H1 (cell line): ENCODE measurements around the gene SRRM2. TPM values are rescaled to one million over a fixed set of nuclear protein-coding genes. Genes with fewer than 3 reads are reported as not detected.

ENCODE experiments used
- CTCF ChIA-PET: fragments of 300-600 bp; sonication (Branson Sonifier 250); formaldehyde crosslinking; loops from one replicate; lab custom pipeline; 2021; ENCODE audit not compliant: partially characterized antibody; lab: Charles Lee
- POLR2A ChIA-PET: fragments of 300-600 bp; sonication (Branson Sonifier 250); formaldehyde crosslinking; loops from one replicate; lab custom pipeline; 2021; ENCODE audit warnings: inconsistent platforms; ENCODE audit not compliant: partially characterized antibody; lab: Charles Lee
- DNase-seq, 2 experiments: peaks; one replicate each; pipeline versions ENCODE4 v3.0.0 to v3.0.0-alpha.2; 2010 to 2022; ENCODE audit warnings: low spot score in 2 of 2, low read depth in 1 of 2, mixed read lengths in 1 of 2
- FAIRE-seq: peaks from 2 replicates; lab custom pipeline; 2011; peaks lifted over from hg19 to GRCh38; lab: Jason Lieb, UNC
- H2AFZ ChIP-seq: 2 replicates; pipeline ENCODE4 v1.8.1; 2012; ENCODE audit warnings: low read length, inconsistent platforms
- H2AK5ac ChIP-seq: 2 replicates; pipeline ENCODE4 v1.6.1; 2013; ENCODE audit warnings: low read depth, low read length
- H2BK120ac ChIP-seq: replicated peaks from 2 replicates; pipeline ENCODE3; 2013; ENCODE audit warnings: low read depth, low read length, inconsistent platforms
- H2BK12ac ChIP-seq: 2 replicates; pipeline ENCODE4 v1.6.1; 2013; ENCODE audit warnings: low read depth, low read length
- H2BK15ac ChIP-seq: 2 replicates; pipeline ENCODE4 v1.6.1; 2013; ENCODE audit warnings: low read length
- H2BK20ac ChIP-seq: 2 replicates; pipeline ENCODE4 v1.6.1; 2013; ENCODE audit warnings: low read length
- H2BK5ac ChIP-seq: 2 replicates; pipeline ENCODE4 v1.6.1; 2013; ENCODE audit warnings: low read depth, low read length
- H3K14ac ChIP-seq: 2 replicates; pipeline ENCODE4 v1.6.1; 2013; ENCODE audit warnings: inconsistent platforms; ENCODE audit not compliant: insufficient read length
- H3K18ac ChIP-seq: 2 replicates; pipeline ENCODE4 v1.6.1; 2013; ENCODE audit warnings: low read length; ENCODE audit errors: extremely low read depth
- H3K23ac ChIP-seq: 2 replicates; pipeline ENCODE4 v1.6.1; 2013; ENCODE audit warnings: inconsistent platforms; ENCODE audit not compliant: insufficient read length
- H3K23me2 ChIP-seq: 2 replicates; pipeline ENCODE4 v1.6.1; 2013; ENCODE audit warnings: low read depth, low read length
- H3K27ac ChIP-seq: 2 replicates; pipeline ENCODE4 v1.6.1; 2011; ENCODE audit warnings: low read depth, low read length, inconsistent platforms
- H3K27me3 ChIP-seq, 4 experiments: replicated peaks in 1 of 4; 1 replicate in 1 of 4; 2 replicates in 3 of 4; pipeline versions ENCODE4 v1.6.1 to v1.8.1; 2011 to 2013; ENCODE audit warnings: low read length in 3 of 4, mild to moderate bottlenecking in 3 of 4, inconsistent platforms in 2 of 4, mixed read lengths in 2 of 4, moderate library complexity in 1 of 4; ENCODE audit not compliant: control insufficient read depth in 3 of 4, insufficient read depth in 3 of 4; ENCODE audit errors: extremely low read depth in 1 of 4
- H3K36me3 ChIP-seq, 4 experiments: 2 replicates each; pipeline versions ENCODE4 v1.6.1 to v1.8.1; 2011 to 2013; ENCODE audit warnings: mild to moderate bottlenecking in 4 of 4, low read length in 3 of 4, moderate library complexity in 2 of 4, control low read depth in 1 of 4, inconsistent platforms in 1 of 4; ENCODE audit not compliant: insufficient read depth in 4 of 4, control insufficient read depth in 2 of 4
- H3K4ac ChIP-seq: replicated peaks from 2 replicates; pipeline ENCODE3; 2013; ENCODE audit warnings: low read length, low read depth, mixed read lengths, inconsistent platforms; ENCODE audit not compliant: insufficient read length
- H3K4me1 ChIP-seq, 4 experiments: replicated peaks in 1 of 4; 1 replicate in 1 of 4; 2 replicates in 3 of 4; pipeline versions ENCODE4 v1.6.1 to v1.8.1; 2011 to 2013; ENCODE audit warnings: low read length in 3 of 4, inconsistent platforms in 2 of 4, mixed read lengths in 1 of 4; ENCODE audit not compliant: insufficient read depth in 4 of 4, control insufficient read depth in 3 of 4
- H3K4me2 ChIP-seq, 2 experiments: 2 replicates each; pipeline versions ENCODE4 v1.6.1 to v1.8.1; 2011 to 2013; ENCODE audit warnings: low read depth in 2 of 2, low read length in 2 of 2, control low read depth in 1 of 2, inconsistent platforms in 1 of 2, mild to moderate bottlenecking in 1 of 2; ENCODE audit not compliant: insufficient read depth in 1 of 2
- H3K4me3 ChIP-seq, 4 experiments: fragments of 200-600, 300-600 bp in 1 of 4; sonication (generic), shearing (Covaris generic), sonication (Bioruptor Twin) in 1 of 4; 2 replicates each; pipeline versions ENCODE4 v1.5.1 to v1.8.1; 2011 to 2016; ENCODE audit warnings: low read length in 4 of 4, low read depth in 3 of 4, control low read depth in 2 of 4, inconsistent platforms in 2 of 4, mild to moderate bottlenecking in 2 of 4, mixed read lengths in 1 of 4, moderate library complexity in 1 of 4; ENCODE audit not compliant: insufficient read depth in 2 of 4; ENCODE audit errors: extremely low read depth in 1 of 4
- H3K56ac ChIP-seq: replicated peaks from 2 replicates; pipeline ENCODE3; 2013; ENCODE audit warnings: low read depth, mild to moderate bottlenecking, mixed read lengths, low read length, inconsistent platforms; ENCODE audit not compliant: insufficient read length
- H3K79me1 ChIP-seq: 2 replicates; pipeline ENCODE4 v1.6.1; 2013; ENCODE audit warnings: low read depth, low read length, control low read depth
- H3K79me2 ChIP-seq, 2 experiments: 2 replicates each; pipeline versions ENCODE4 v1.6.1 to v1.8.1; 2012 to 2013; ENCODE audit warnings: low read length in 2 of 2, mild to moderate bottlenecking in 2 of 2, inconsistent platforms in 1 of 2; ENCODE audit not compliant: insufficient read depth in 2 of 2, control insufficient read depth in 1 of 2
- H3K9ac ChIP-seq, 4 experiments: replicated peaks in 1 of 4; 1 replicate in 1 of 4; 2 replicates in 3 of 4; pipeline versions ENCODE4 v1.6.1 to v1.8.1; 2011 to 2013; ENCODE audit warnings: low read depth in 3 of 4, low read length in 3 of 4, control low read depth in 2 of 4, mild to moderate bottlenecking in 2 of 4, moderate library complexity in 2 of 4, inconsistent platforms in 1 of 4; ENCODE audit errors: extremely low read depth in 1 of 4
- H3K9me3 ChIP-seq, 2 experiments: 2 replicates each; pipeline versions ENCODE4 v1.6.1 to v1.8.1; 2012 to 2013; ENCODE audit warnings: mild to moderate bottlenecking in 2 of 2, moderate library complexity in 2 of 2, control low read depth in 1 of 2, inconsistent platforms in 1 of 2, low read depth in 1 of 2, low read length in 1 of 2, mixed read lengths in 1 of 2; ENCODE audit not compliant: insufficient read depth in 2 of 2
- H4K20me1 ChIP-seq, 2 experiments: replicated peaks in 1 of 2; 2 replicates each; pipeline versions ENCODE3 to v1.8.1; 2011 to 2013; ENCODE audit warnings: inconsistent platforms in 2 of 2, low read length in 2 of 2, mild to moderate bottlenecking in 1 of 2; ENCODE audit not compliant: insufficient read depth in 2 of 2, control insufficient read depth in 1 of 2
- H4K5ac ChIP-seq: 2 replicates; pipeline ENCODE4 v1.6.1; 2013; ENCODE audit warnings: low read length, low read depth, mixed read lengths, inconsistent platforms; ENCODE audit not compliant: insufficient read length
- H4K8ac ChIP-seq: 2 replicates; pipeline ENCODE4 v1.8.0; 2013; ENCODE audit warnings: mild to moderate bottlenecking, moderate library complexity, low read length, inconsistent platforms; ENCODE audit not compliant: insufficient read depth; ENCODE audit errors: extremely low read depth
- H4K91ac ChIP-seq: replicated peaks from 2 replicates; pipeline ENCODE3; 2013; ENCODE audit warnings: low read length, mixed read lengths, inconsistent platforms; ENCODE audit not compliant: insufficient read length
- RAD21 ChIP-seq, 2 experiments: IDR thresholded peaks in 1 of 2; conservative IDR thresholded peaks in 1 of 2; 2 replicates each; pipeline ENCODE4 v1.6.1; 2011; ENCODE audit warnings: low read depth in 2 of 2, low read length in 2 of 2, improper control_type of control experiment in 1 of 2, inconsistent platforms in 1 of 2, mild to moderate bottlenecking in 1 of 2, moderate library complexity in 1 of 2
- WGBS, 2 experiments: shearing (Covaris generic) in 1 of 2; methylation state at CpG; one replicate each; pipeline versions ENCODE4 v1.1.6 to v1.1.7; 2013 to 2015; ENCODE audit warnings: low lambda C conversion rate in 2 of 2, mixed read lengths in 2 of 2, inconsistent platforms in 1 of 2, low coverage in 1 of 2, missing lambda C conversion rate in 1 of 2; ENCODE audit not compliant: insufficient replicate concordance in 2 of 2, insufficient coverage in 1 of 2, insufficient read length in 1 of 2; ENCODE audit errors: extremely low coverage in 1 of 2, missing lambda C conversion rate in 1 of 2; 5-methylcytosine and 5-hydroxymethylcytosine counted together
- polyA plus RNA-seq, 7 experiments: library from polyadenylated mRNA; depleted of rRNA in 3 of 7; stranded (reverse) in 5 of 7; unstranded in 2 of 7; fragments of >200 nt in 5 of 7; fragments of 200-250 nt in 2 of 7; gene quantifications; 1 replicate in 5 of 7; 2 replicates in 1 of 7; 4 replicates in 1 of 7; pipeline versions ENCODE4 v1.2.1 to v1.2.3, GENCODE V29; 2011 to 2013; ENCODE audit warnings: missing spikeins in 2 of 7, mixed read lengths in 2 of 7
- total RNA-seq: library from RNA; stranded (reverse); fragmentation: NEBNext Ultra II Directional; extraction: Animal tissue kit (Norgen Biotek cat#: 25700); gene quantifications from 2 replicates; pipeline ENCODE4 v1.2.1, GENCODE V29; 2021

SRRM2 gene
- total and polyA plus RNA-seq, 2 of the 8 experiments (the other 6 are each of a cell fraction or from before 2014, with no cell fraction given): 300 to 579 TPM

GRCh38 chr16:2779151-2779920, 26.9 kb downstream of the SRRM2 start:
- H3K4me3 ChIP-seq: no peak overlapping the region
- peaks cover 10% of the 10 kb centered on the region; the same call in 1 of the 2 replicates for H3K79me1 ChIP-seq
- H2BK120ac ChIP-seq: no peak overlapping the region
- H2AFZ ChIP-seq: no peak overlapping the region
- H3K27me3 ChIP-seq: no peaks in the 10 kb centered on the region; a peak in 1 of 7 replicates
- WGBS, 2 experiments: 92% methylated on average over 23 of the region's 23 CpGs; no CpG with 5 or more reads in 1 of the 2 experiments
- H3K4me1 ChIP-seq: peaks cover 0 to 4% (median under 1%) of the 10 kb centered on the region in 4 experiments; a peak in 5 of 7 replicates
- POLR2A ChIA-PET: interaction anchor here (0.8 to 9.5 kb wide), 12 partner anchors 8 to 89 kb away, joined by 3 to 180 read pairs (median 6); partner anchors contain the start of genes PRSS33 and SRRM2
- peaks cover 0 to 6% of the 10 kb centered on the region in 2 experiments for H4K20me1 ChIP-seq
- H3K9ac ChIP-seq: no peak overlapping the region
- no peak overlapping the region for H3K14ac ChIP-seq
- no peak overlapping the region for H2BK12ac ChIP-seq
- no peaks in the 10 kb centered on the region for H3K9me3 ChIP-seq
- no peak overlapping the region for H3K27ac ChIP-seq
- H3K18ac ChIP-seq: no peak overlapping the region
- no peak overlapping the region for H3K56ac ChIP-seq
- DNase-seq (no peak), FAIRE-seq (no peak)
- no peak overlapping the region for H4K8ac ChIP-seq
- H2AK5ac ChIP-seq: no peak overlapping the region
- H3K23me2 ChIP-seq: peaks cover 10% of the 10 kb centered on the region; the same call in 1 of the 2 replicates
- H3K4ac ChIP-seq: no peak overlapping the region
- CTCF ChIA-PET: interaction anchor here (0.5 to 1.3 kb wide), 8 partner anchors 11 to 930 kb away, joined by 3 to 5 read pairs (median 3); no protein-coding TSS in a partner anchor
- no peak overlapping the region for H4K91ac ChIP-seq
- no peak overlapping the region for H4K5ac ChIP-seq
- H2BK15ac ChIP-seq: no peak overlapping the region
- H2BK5ac ChIP-seq: 0 out of 2 replicates have a peak overlapping the region, but pooled peaks have one; percentile 21
- H2BK20ac ChIP-seq: no peak overlapping the region
- H3K4me2 ChIP-seq: no peak overlapping the region; a peak in 1 of 4 replicates
- H3K79me2 ChIP-seq: peaks cover 12 to 30% of the 10 kb centered on the region in 2 experiments
- TF ChIP-seq RAD21 (IDR thresholded peaks at IDR 0.05 in 1 of 2, conservative IDR thresholded peaks at IDR 0.05 in 1 of 2; ENCODE audit: low read depth in 2 of 2, low read length in 2 of 2): no peak
- TF ChIP-seq, all 59 proteins: peak for 0
- Histone ChIP-seq H3K36me3 (peaks cover 6 to 15% (median 8%) of the 10 kb centered on the region in 4 experiments; a peak in 5 of 8 replicates), H3K23ac (no peak overlapping the region)
